K562 (cell line): ENCODE measurements around the gene PREX1. TPM values are rescaled to one million over a fixed set of nuclear protein-coding genes. Genes with fewer than 3 reads are reported as not detected.

ENCODE experiments used
- ATAC-seq: fragments of 200-7000 bp; cut with Tn5 transposase; 3 replicates; pipeline ENCODE4 v1.9.1; 2020; ENCODE audit warnings: moderate library complexity
- BruUV-seq: library from RNA; stranded (reverse); fragments of 400-500 nt; replicated peaks from 2 replicates; lab custom pipeline; 2021; lab: Mats Ljungman, UMichigan
- CTCF ChIA-PET: fragments of 300-600 bp; formaldehyde crosslinking; extraction: SDS; loops from one replicate; lab custom pipeline; 2021; ENCODE audit warnings: low intra/inter-chr PET ratio; lab: Yijun Ruan, JAX
- POLR2A ChIA-PET: fragments of 300-600, 350-650 bp; sonication (Branson Sonifier 250); formaldehyde crosslinking; extraction: SDS; loops from one replicate; lab custom pipeline; 2021; ENCODE audit warnings: antibody characterized with exemption, inconsistent platforms; lab: Yijun Ruan, JAX
- DNase-seq, 4 experiments: peaks; one replicate each; pipeline versions ENCODE4 v3.0.0 to v3.0.0-alpha.2; 2011 to 2018; ENCODE audit warnings: low spot score in 3 of 4, mixed read lengths in 3 of 4; ENCODE audit errors: extremely low read depth in 1 of 4
- FAIRE-seq: peaks from 2 replicates; lab custom pipeline; 2011; peaks lifted over from hg19 to GRCh38; lab: Jason Lieb, UNC
- H2AFZ ChIP-seq: 2 replicates; pipeline ENCODE4 v1.6.0; 2011; ENCODE audit warnings: low read depth, low read length, control low read depth, inconsistent platforms
- H3K27ac ChIP-seq: fragments of 200-600 bp; 3 replicates; pipeline ENCODE4 v1.8.0; 2011; ENCODE audit warnings: low read depth, mild to moderate bottlenecking, control low read depth, inconsistent platforms, low read length, moderate library complexity, mixed read lengths; ENCODE audit errors: extremely low read depth
- H3K27me3 ChIP-seq, 2 experiments: fragments of 300-600 bp in 1 of 2; 2 replicates in 1 of 2; 3 replicates in 1 of 2; pipeline versions ENCODE4 v1.6.0 to v1.8.0; 2011; ENCODE audit warnings: inconsistent platforms in 2 of 2, low read length in 2 of 2, mild to moderate bottlenecking in 1 of 2, mixed read lengths in 1 of 2, moderate library complexity in 1 of 2; ENCODE audit not compliant: control insufficient read depth in 2 of 2, insufficient read depth in 2 of 2
- H3K36me3 ChIP-seq: fragments of 300-600 bp; 3 replicates; pipeline ENCODE4 v1.8.0; 2011; ENCODE audit warnings: mild to moderate bottlenecking, low read length, inconsistent platforms; ENCODE audit not compliant: control insufficient read depth, insufficient read depth
- H3K4me1 ChIP-seq, 2 experiments: fragments of 200-600 bp in 1 of 2; replicated peaks in 1 of 2; 2 replicates in 1 of 2; 3 replicates in 1 of 2; pipeline versions ENCODE4 v1.5.1 to v1.8.0; 2011; ENCODE audit warnings: inconsistent platforms in 2 of 2, low read length in 2 of 2, mild to moderate bottlenecking in 1 of 2, mixed read lengths in 1 of 2, moderate library complexity in 1 of 2; ENCODE audit not compliant: control insufficient read depth in 2 of 2, insufficient read depth in 2 of 2
- H3K4me2 ChIP-seq: 2 replicates; pipeline ENCODE4 v1.6.1; 2011; ENCODE audit warnings: low read length, control low read depth, inconsistent platforms, mixed read lengths; ENCODE audit not compliant: insufficient read depth
- H3K4me3 ChIP-seq: fragments of 200-600 bp; sonication (generic), shearing (Covaris generic); 2 replicates; pipeline ENCODE4 v1.5.1; 2016; ENCODE audit warnings: control low read depth, inconsistent platforms
- H3K79me2 ChIP-seq: fragments of 200-600 bp; 3 replicates; pipeline ENCODE4 v1.8.0; 2011; ENCODE audit warnings: low read length, inconsistent platforms; ENCODE audit not compliant: control insufficient read depth, insufficient read depth
- H3K9ac ChIP-seq, 2 experiments: 2 replicates each; pipeline versions ENCODE4 v1.6.0 to v1.6.1; 2011; ENCODE audit warnings: low read depth in 2 of 2, low read length in 2 of 2, control low read depth in 1 of 2, inconsistent platforms in 1 of 2, mild to moderate bottlenecking in 1 of 2, mixed read lengths in 1 of 2; ENCODE audit not compliant: insufficient read depth in 1 of 2
- H3K9me1 ChIP-seq: one replicate; pipeline ENCODE4 v1.6.0; 2011; ENCODE audit warnings: inconsistent platforms, mild to moderate bottlenecking, low read length, moderate library complexity; ENCODE audit not compliant: control insufficient read depth, insufficient read depth
- H3K9me3 ChIP-seq: replicated peaks from 2 replicates; pipeline ENCODE4 v1.5.1; 2011; ENCODE audit warnings: low read depth, low read length, inconsistent platforms; ENCODE audit not compliant: control insufficient read depth, insufficient read depth
- H4K20me1 ChIP-seq: replicated peaks from 2 replicates; pipeline ENCODE4 v1.6.1; 2011; ENCODE audit warnings: low read length, inconsistent platforms, mixed read lengths; ENCODE audit not compliant: control insufficient read depth, insufficient read depth
- EP300 ChIP-seq: IDR thresholded peaks from 2 replicates; pipeline ENCODE4 v1.6.1; 2012; ENCODE audit warnings: low read length, improper control_type of control experiment
- GABPB2 ChIP-seq: fragments of 250-450 bp; sonication (Bioruptor Pico); conservative IDR thresholded peaks from 2 replicates; pipeline ENCODE4 v1.5.1; 2021; ENCODE audit warnings: mild to moderate bottlenecking
- RFX1 ChIP-seq: fragments of 450-650 bp; IDR thresholded peaks from 2 replicates; pipeline ENCODE4 v1.6.1; 2016; ENCODE audit warnings: mild to moderate bottlenecking, moderate library complexity
- TBP ChIP-seq: optimal IDR thresholded peaks from 2 replicates; pipeline ENCODE3; 2011; ENCODE audit warnings: low read depth, low read length, improper control_type of control experiment
- WGBS: fragments of 100-300 bp; shearing (Covaris generic); methylation state at CpG from one replicate; pipeline ENCODE4 v1.1.6; 2016; ENCODE audit warnings: low coverage, mixed read lengths; ENCODE audit not compliant: insufficient coverage; ENCODE audit errors: missing lambda C conversion rate; 5-methylcytosine and 5-hydroxymethylcytosine counted together
- in situ Hi-C: fragments of 300-500 bp; cut with MboI; formaldehyde crosslinking; loops from 4 replicates; pipeline ENCODE4 v1.15.0; 2018; ENCODE audit warnings: inconsistent platforms, mixed read lengths
- intact Hi-C: fragments of 100-400 bp; cut with micrococcal nuclease; formaldehyde crosslinking; loops from 2 replicates; pipeline ENCODE4 v1.14.2; 2022
- polyA plus RNA-seq, 8 experiments: library from polyadenylated mRNA; depleted of rRNA in 4 of 8; stranded (reverse) in 5 of 8; unstranded in 3 of 8; fragments of >200 nt; fragmentation: Nextera tagmentation in 2 of 8; fragmentation: Illumina TruSeq in 1 of 8; extraction: Ambion mirVana in 2 of 8; extraction: Trizol in 1 of 8; gene quantifications; 2 replicates each; pipeline versions ENCODE4 v1.2.1 to v1.2.3, GENCODE V29; 2011 to 2014; ENCODE audit warnings: inconsistent platforms in 1 of 8, missing spikeins in 1 of 8
- total RNA-seq, 7 experiments: library from RNA; depleted of rRNA in 6 of 7; stranded (reverse); fragments of >200 nt in 6 of 7; fragmentation: Illumina TruSeq in 2 of 7; extraction: Trizol in 2 of 7; gene quantifications; 2 replicates each; pipeline versions ENCODE4 v1.2.1 to v1.2.3, GENCODE V29; 2011 to 2021; ENCODE audit warnings: low replicate concordance in 1 of 7
- TF ChIP-seq, protein P1 (sequence below): fragments of 250-450 bp; sonication (Bioruptor Pico); IDR thresholded peaks from 2 replicates; pipeline ENCODE4 v1.4.0; 2020; ENCODE audit warnings: mild to moderate bottlenecking, moderate library complexity, borderline replicate concordance
- TF ChIP-seq, protein P2 (sequence below): fragments of 450-650 bp; IDR thresholded peaks from 2 replicates; pipeline ENCODE4 v1.6.1; 2016; ENCODE audit warnings: missing biosample characterization, missing genetic modification characterization
- TF ChIP-seq, protein P3 (sequence below): sonication (generic); formaldehyde crosslinking; IDR thresholded peaks from 2 replicates; pipeline ENCODE4 v1.8.0; 2022; ENCODE audit warnings: missing genetic modification reagents, mild to moderate bottlenecking, moderate library complexity, borderline replicate concordance

PREX1 gene
- total and polyA plus RNA-seq, 9 of the 15 experiments (the other 6 are each of a cell fraction or from before 2014, with no cell fraction given) = 0.37 to 10.4 (median 4.8) TPM

- TF ChIP-seq EP300 = no peak
Observed at GRCh38 chr20:48624315-48625020, 203.3 kb downstream of the PREX1 start (continued).

DNA sequence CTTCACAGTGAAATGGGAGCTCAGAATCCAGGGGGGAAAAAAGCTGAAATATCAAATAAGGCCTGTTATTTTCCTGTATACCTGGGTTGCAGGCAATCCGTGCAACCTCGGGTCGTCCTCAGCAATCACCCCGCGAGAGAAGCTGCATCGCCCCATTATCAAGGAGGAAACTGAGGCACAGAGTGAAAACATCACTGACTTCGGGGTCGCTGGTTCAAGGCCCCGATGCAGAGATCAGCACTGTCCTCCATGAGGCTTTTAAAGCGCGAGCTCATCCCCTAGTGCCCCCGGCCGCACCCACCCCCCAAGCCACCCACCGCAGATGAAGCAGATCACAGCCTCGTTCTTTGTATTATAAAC lies 203.9 kb downstream of the PREX1 start:
- ATAC-seq (no peak), FAIRE-seq (no peak), DNase-seq (no peak)
- Histone ChIP-seq H3K4me3 (no peak overlapping the region), H2AFZ (no peak overlapping the region), H3K79me2 (no peaks in the 10 kb centered on the region), H3K4me2 (no peak overlapping the region), H3K9ac (no peak overlapping the region), H4K20me1 (0 out of 2 replicates have a peak, but pooled peaks cover 6% of the 10 kb centered on the region), H3K27ac (no peak overlapping the region), H3K9me1 (no peaks in the 10 kb centered on the region), H3K36me3 (0 out of 3 replicates have a peak, but pooled peaks cover 2% of the 10 kb centered on the region), H3K9me3 (no peaks in the 10 kb centered on the region), H3K27me3 (peaks cover 0 to 11% of the 10 kb centered on the region in 2 experiments; a peak in 2 of 5 replicates), H3K4me1 (peaks cover 9 to 31% of the 10 kb centered on the region in 2 experiments; a peak in 4 of 5 replicates)
- WGBS = 38% methylated on average over 7 of the region's 15 CpGs
- no peak for TF ChIP-seq RFX1
- TF ChIP-seq GABPB2 (CRISPR knock-in tag) = no peak
- TF ChIP-seq TBP = no peak
- TF ChIP-seq, protein P1, sequence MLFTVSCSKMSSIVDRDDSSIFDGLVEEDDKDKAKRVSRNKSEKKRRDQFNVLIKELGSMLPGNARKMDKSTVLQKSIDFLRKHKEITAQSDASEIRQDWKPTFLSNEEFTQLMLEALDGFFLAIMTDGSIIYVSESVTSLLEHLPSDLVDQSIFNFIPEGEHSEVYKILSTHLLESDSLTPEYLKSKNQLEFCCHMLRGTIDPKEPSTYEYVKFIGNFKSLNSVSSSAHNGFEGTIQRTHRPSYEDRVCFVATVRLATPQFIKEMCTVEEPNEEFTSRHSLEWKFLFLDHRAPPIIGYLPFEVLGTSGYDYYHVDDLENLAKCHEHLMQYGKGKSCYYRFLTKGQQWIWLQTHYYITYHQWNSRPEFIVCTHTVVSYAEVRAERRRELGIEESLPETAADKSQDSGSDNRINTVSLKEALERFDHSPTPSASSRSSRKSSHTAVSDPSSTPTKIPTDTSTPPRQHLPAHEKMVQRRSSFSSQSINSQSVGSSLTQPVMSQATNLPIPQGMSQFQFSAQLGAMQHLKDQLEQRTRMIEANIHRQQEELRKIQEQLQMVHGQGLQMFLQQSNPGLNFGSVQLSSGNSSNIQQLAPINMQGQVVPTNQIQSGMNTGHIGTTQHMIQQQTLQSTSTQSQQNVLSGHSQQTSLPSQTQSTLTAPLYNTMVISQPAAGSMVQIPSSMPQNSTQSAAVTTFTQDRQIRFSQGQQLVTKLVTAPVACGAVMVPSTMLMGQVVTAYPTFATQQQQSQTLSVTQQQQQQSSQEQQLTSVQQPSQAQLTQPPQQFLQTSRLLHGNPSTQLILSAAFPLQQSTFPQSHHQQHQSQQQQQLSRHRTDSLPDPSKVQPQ (CRISPR knock-in tag) = no peak
- TF ChIP-seq, protein P2, sequence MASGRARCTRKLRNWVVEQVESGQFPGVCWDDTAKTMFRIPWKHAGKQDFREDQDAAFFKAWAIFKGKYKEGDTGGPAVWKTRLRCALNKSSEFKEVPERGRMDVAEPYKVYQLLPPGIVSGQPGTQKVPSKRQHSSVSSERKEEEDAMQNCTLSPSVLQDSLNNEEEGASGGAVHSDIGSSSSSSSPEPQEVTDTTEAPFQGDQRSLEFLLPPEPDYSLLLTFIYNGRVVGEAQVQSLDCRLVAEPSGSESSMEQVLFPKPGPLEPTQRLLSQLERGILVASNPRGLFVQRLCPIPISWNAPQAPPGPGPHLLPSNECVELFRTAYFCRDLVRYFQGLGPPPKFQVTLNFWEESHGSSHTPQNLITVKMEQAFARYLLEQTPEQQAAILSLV = no peak
- TF ChIP-seq, protein P3, sequence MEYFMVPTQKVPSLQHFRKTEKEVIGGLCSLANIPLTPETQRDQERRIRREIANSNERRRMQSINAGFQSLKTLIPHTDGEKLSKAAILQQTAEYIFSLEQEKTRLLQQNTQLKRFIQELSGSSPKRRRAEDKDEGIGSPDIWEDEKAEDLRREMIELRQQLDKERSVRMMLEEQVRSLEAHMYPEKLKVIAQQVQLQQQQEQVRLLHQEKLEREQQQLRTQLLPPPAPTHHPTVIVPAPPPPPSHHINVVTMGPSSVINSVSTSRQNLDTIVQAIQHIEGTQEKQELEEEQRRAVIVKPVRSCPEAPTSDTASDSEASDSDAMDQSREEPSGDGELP (CRISPR knock-in tag) = no peak
- CTCF ChIA-PET = interaction anchor here (0.6 kb wide), 1 partner anchor 1945 kb away, joined by 5 read pairs; no protein-coding TSS in a partner anchor
- no TSS peak for BruUV-seq
- intact Hi-C loops = loop anchor here (5.0 kb wide), 2 partner anchors 947 to 962 kb away; no protein-coding TSS in a partner anchor
- in situ Hi-C loops = no loop called here
- POLR2A ChIA-PET = interaction anchor here (0.6 kb wide), 1 partner anchor 342 kb away, joined by 5 read pairs; no protein-coding TSS in a partner anchor
